ENCODE measurements around the gene PLCXD3. TPM values are rescaled to one million over a fixed set of nuclear protein-coding genes. Genes with fewer than 3 reads are reported as not detected.

PLCXD3 gene
- polyA plus RNA-seq, 1 donor (not counting 4 experiments of a cell fraction or from before 2014, with no cell fraction given): not detected

GRCh38 chr5:41425736-41426135 is 84.7 kb downstream of the PLCXD3 start:
- FAIRE-seq (no peak), DNase-seq (ENCODE audit: low read depth, low spot score) (no peak)
- no peak overlapping the region for H3K9ac ChIP-seq (ENCODE audit: control insufficient read depth, extremely low read depth, insufficient read depth, low read length)
- H3K9me3 ChIP-seq (ENCODE audit: control insufficient read depth, low read depth, low read length): no peaks in the 10 kb centered on the region
- H3K4me2 ChIP-seq (ENCODE audit: control insufficient read depth, extremely low read depth, insufficient read depth, low read depth, low read length): no peak overlapping the region
- H3K4me1 ChIP-seq (ENCODE audit: control insufficient read depth, extremely low read depth, insufficient read depth, low read length): no peaks in the 10 kb centered on the region
- no peaks in the 10 kb centered on the region for H3K79me2 ChIP-seq (ENCODE audit: control insufficient read depth, insufficient read depth, low read length)
- no peaks in the 10 kb centered on the region for H3K27me3 ChIP-seq (ENCODE audit: control insufficient read depth, extremely low read depth, insufficient read depth, low read length)
- H3K4me3 ChIP-seq (ENCODE audit: control insufficient read depth in 2 of 3, extremely low read depth in 1 of 3, insufficient read depth in 2 of 3, low read depth in 1 of 3, low read length in 3 of 3): no peak overlapping the region
- dilution Hi-C loops (cut with MboI; ENCODE audit: extremely low pct_ligation_motif_present, low sequenced_read_pairs): no loop called here
- H3K9me1 ChIP-seq (ENCODE audit: control insufficient read depth, extremely low read depth, insufficient read depth, low read length): no peaks in the 10 kb centered on the region
- H2AFZ ChIP-seq (ENCODE audit: control insufficient read depth, low read length): no peak overlapping the region
- H3K27ac ChIP-seq (ENCODE audit: control insufficient read depth, insufficient read depth, low read length): no peak overlapping the region
- no peaks in the 10 kb centered on the region for H3K36me3 ChIP-seq (ENCODE audit: control insufficient read depth in 2 of 2, extremely low read depth in 1 of 2, insufficient read depth in 2 of 2, low read length in 2 of 2)
- H4K20me1 ChIP-seq (ENCODE audit: control insufficient read depth, extremely low read depth, insufficient read depth, low read length): no peaks in the 10 kb centered on the region
- no peak for TF ChIP-seq EZH2 (IDR thresholded peaks at IDR 0.05; ENCODE audit: low read length)
- TF ChIP-seq CTCF (optimal IDR thresholded peaks at IDR 0.05 in 1 of 3, IDR thresholded peaks at IDR 0.05 in 1 of 3, conservative IDR thresholded peaks at IDR 0.05 in 1 of 3; ENCODE audit: extremely low read depth in 1 of 3, insufficient read depth in 2 of 3, low read length in 3 of 3): no peak

- no peak for FAIRE-seq
- H3K4me1 ChIP-seq (ENCODE audit: control insufficient read depth, extremely low read depth, insufficient read depth, low read length): no peaks in the 10 kb centered on the region
- no peak for TF ChIP-seq CTCF (optimal IDR thresholded peaks at IDR 0.05 in 1 of 3, IDR thresholded peaks at IDR 0.05 in 1 of 3, conservative IDR thresholded peaks at IDR 0.05 in 1 of 3; ENCODE audit: extremely low read depth in 1 of 3, insufficient read depth in 2 of 3, low read length in 3 of 3)
- no peak for TF ChIP-seq EZH2 (IDR thresholded peaks at IDR 0.05; ENCODE audit: low read length)
Observed at GRCh38 chr5:41420492-41421067, 89.8 kb downstream of the PLCXD3 start.

More at GRCh38 chr5:41420492-41421067, 89.8 kb downstream of the PLCXD3 start:
- no peaks in the 10 kb centered on the region for H3K36me3 ChIP-seq (ENCODE audit: control insufficient read depth in 2 of 2, extremely low read depth in 1 of 2, insufficient read depth in 2 of 2, low read length in 2 of 2)
- no peak overlapping the region for H2AFZ ChIP-seq (ENCODE audit: control insufficient read depth, low read length)
- dilution Hi-C loops (cut with MboI; ENCODE audit: extremely low pct_ligation_motif_present, low sequenced_read_pairs): no loop called here
- H3K9me1 ChIP-seq (ENCODE audit: control insufficient read depth, extremely low read depth, insufficient read depth, low read length): no peaks in the 10 kb centered on the region
- H4K20me1 ChIP-seq (ENCODE audit: control insufficient read depth, extremely low read depth, insufficient read depth, low read length): no peaks in the 10 kb centered on the region
- H3K27ac ChIP-seq (ENCODE audit: control insufficient read depth, insufficient read depth, low read length): no peak overlapping the region
- H3K9ac ChIP-seq (ENCODE audit: control insufficient read depth, extremely low read depth, insufficient read depth, low read length): no peak overlapping the region
- DNase-seq (ENCODE audit: low read depth, low spot score): no peak
- no peak overlapping the region for H3K4me2 ChIP-seq (ENCODE audit: control insufficient read depth, extremely low read depth, insufficient read depth, low read depth, low read length)
- H3K9me3 ChIP-seq (ENCODE audit: control insufficient read depth, low read depth, low read length): no peaks in the 10 kb centered on the region
- no peaks in the 10 kb centered on the region for H3K27me3 ChIP-seq (ENCODE audit: control insufficient read depth, extremely low read depth, insufficient read depth, low read length)
- no peak overlapping the region for H3K4me3 ChIP-seq (ENCODE audit: control insufficient read depth in 2 of 3, extremely low read depth in 1 of 3, insufficient read depth in 2 of 3, low read depth in 1 of 3, low read length in 3 of 3)
- no peaks in the 10 kb centered on the region for H3K79me2 ChIP-seq (ENCODE audit: control insufficient read depth, insufficient read depth, low read length)
